HEK293T (cell line): Measurements from ENCODE around the gene SNX9.

Experiments
- CTCF ChIA-PET: fragments of 350-600 bp; formaldehyde crosslinking; extraction: SDS; loops from one replicate; lab custom pipeline; 2021; ENCODE audit warnings: antibody characterized with exemption, inconsistent platforms; lab: Yijun Ruan, JAX
- POLR2A ChIA-PET: fragments of 350-600 bp; formaldehyde crosslinking; extraction: SDS; loops from one replicate; lab custom pipeline; 2020; ENCODE audit warnings: antibody characterized with exemption, inconsistent platforms; lab: Yijun Ruan, JAX
- DNase-seq: peaks from one replicate; pipeline ENCODE4 v3.0.0; 2012; ENCODE audit warnings: mixed read lengths; ENCODE audit errors: extremely low spot score
- ARNT ChIP-seq: fragments of 450-650 bp; IDR thresholded peaks from 2 replicates; pipeline ENCODE4 v1.6.1; 2017; ENCODE audit warnings: mild to moderate bottlenecking
- BHLHE40 ChIP-seq: fragments of 450-650 bp; IDR thresholded peaks from 2 replicates; pipeline ENCODE4 v1.6.1; 2016; ENCODE audit warnings: mild to moderate bottlenecking, moderate library complexity, borderline replicate concordance
- CTBP1 ChIP-seq: fragments of 450-650 bp; IDR thresholded peaks from 2 replicates; pipeline ENCODE4 v1.6.1; 2016; ENCODE audit warnings: borderline replicate concordance
- ELF4 ChIP-seq: fragments of 450-650 bp; IDR thresholded peaks from 2 replicates; pipeline ENCODE4 v1.6.1; 2017; ENCODE audit warnings: antibody characterized with exemption
- FOXA1 ChIP-seq: fragments of 450-650 bp; IDR thresholded peaks from 2 replicates; pipeline ENCODE4 v1.6.1; 2016; ENCODE audit warnings: mild to moderate bottlenecking
- FOXK2 ChIP-seq: fragments of 450-650 bp; IDR thresholded peaks from 2 replicates; pipeline ENCODE4 v1.6.1; 2016; ENCODE audit warnings: mild to moderate bottlenecking
- FOXM1 ChIP-seq: fragments of 450-650 bp; IDR thresholded peaks from 2 replicates; pipeline ENCODE4 v1.6.1; 2017; ENCODE audit warnings: mild to moderate bottlenecking, borderline replicate concordance
- HDGF ChIP-seq: fragments of 450-650 bp; IDR thresholded peaks from 2 replicates; pipeline ENCODE4 v1.6.1; 2017; ENCODE audit warnings: antibody characterized with exemption, borderline replicate concordance
- L3MBTL2 ChIP-seq: fragments of 450-650 bp; conservative IDR thresholded peaks from 2 replicates; pipeline ENCODE4 v1.6.1; 2016; ENCODE audit warnings: mild to moderate bottlenecking
- LEF1 ChIP-seq: fragments of 450-650 bp; IDR thresholded peaks from 2 replicates; pipeline ENCODE4 v1.6.1; 2017; ENCODE audit warnings: mild to moderate bottlenecking, borderline replicate concordance
- NFRKB ChIP-seq: fragments of 450-650 bp; IDR thresholded peaks from 2 replicates; pipeline ENCODE4 v1.6.1; 2016; ENCODE audit warnings: mild to moderate bottlenecking, moderate library complexity
- SP1 ChIP-seq: fragments of 450-650 bp; IDR thresholded peaks from 2 replicates; pipeline ENCODE4 v1.6.1; 2017
- SUZ12 ChIP-seq: fragments of 450-650 bp; IDR thresholded peaks from 2 replicates; pipeline ENCODE4 v1.6.1; 2016; ENCODE audit warnings: mild to moderate bottlenecking
- TARDBP ChIP-seq: fragments of 450-650 bp; IDR thresholded peaks from 2 replicates; pipeline ENCODE4 v1.6.1; 2016
- ZNF384 ChIP-seq: fragments of 450-650 bp; IDR thresholded peaks from 2 replicates; pipeline ENCODE4 v1.6.1; 2016
- TF ChIP-seq, protein P1 (sequence below): fragments of 450-650 bp; IDR thresholded peaks from 2 replicates; pipeline ENCODE4 v1.6.1; 2016

Gene SNX9

DNA sequence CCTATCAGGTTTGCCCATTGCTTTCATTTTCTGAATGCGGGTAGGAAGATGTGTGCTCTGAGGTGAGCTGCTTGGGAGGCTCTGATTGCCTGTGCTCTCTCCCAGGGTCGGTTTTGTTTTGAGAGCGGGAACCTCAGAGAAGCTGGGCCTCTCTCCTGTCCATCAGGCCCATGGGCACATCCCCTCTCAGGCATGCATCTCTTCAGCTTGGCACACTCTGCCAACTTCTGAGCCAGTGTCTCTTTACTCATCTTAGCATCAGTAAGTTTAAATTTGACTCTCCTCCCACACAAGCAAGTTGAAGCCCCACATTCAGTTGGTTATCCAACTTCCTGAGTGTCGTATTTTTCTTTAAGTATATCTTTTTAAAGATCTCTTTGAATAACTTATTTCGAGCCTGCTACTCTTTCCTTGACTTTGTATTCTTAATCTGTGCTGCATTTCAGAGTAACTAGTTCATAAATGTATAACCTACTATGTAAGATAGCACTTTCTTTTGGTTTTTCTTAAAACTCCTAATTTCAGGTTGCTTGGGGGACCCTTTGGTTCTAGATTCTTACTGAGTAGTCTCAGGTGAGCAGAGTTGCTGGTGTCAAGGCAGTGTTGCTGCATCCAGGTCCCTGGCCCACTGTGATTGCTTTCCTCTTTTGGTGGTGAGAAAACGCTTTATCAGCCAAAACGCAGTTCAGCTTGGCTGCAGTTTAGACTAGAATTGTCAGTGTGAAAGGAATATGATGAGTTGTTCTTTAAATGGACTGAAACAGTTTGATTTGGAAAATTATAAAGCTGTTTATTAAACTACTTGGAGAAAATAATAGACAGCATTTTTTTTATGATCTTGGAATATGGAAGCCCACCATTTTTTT is 54.8 kb downstream of the SNX9 start:
- ChIA-PET CTCF (no interaction called here), POLR2A (no interaction called here)
- TF ChIP-seq, protein P1, sequence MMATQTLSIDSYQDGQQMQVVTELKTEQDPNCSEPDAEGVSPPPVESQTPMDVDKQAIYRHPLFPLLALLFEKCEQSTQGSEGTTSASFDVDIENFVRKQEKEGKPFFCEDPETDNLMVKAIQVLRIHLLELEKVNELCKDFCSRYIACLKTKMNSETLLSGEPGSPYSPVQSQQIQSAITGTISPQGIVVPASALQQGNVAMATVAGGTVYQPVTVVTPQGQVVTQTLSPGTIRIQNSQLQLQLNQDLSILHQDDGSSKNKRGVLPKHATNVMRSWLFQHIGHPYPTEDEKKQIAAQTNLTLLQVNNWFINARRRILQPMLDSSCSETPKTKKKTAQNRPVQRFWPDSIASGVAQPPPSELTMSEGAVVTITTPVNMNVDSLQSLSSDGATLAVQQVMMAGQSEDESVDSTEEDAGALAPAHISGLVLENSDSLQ = no peak
- no peak for TF ChIP-seq FOXM1
- TF ChIP-seq TARDBP = no peak
- TF ChIP-seq SP1 = no peak
- no peak for TF ChIP-seq HDGF
- TF ChIP-seq FOXA1 = no peak
- no peak for DNase-seq

DNA sequence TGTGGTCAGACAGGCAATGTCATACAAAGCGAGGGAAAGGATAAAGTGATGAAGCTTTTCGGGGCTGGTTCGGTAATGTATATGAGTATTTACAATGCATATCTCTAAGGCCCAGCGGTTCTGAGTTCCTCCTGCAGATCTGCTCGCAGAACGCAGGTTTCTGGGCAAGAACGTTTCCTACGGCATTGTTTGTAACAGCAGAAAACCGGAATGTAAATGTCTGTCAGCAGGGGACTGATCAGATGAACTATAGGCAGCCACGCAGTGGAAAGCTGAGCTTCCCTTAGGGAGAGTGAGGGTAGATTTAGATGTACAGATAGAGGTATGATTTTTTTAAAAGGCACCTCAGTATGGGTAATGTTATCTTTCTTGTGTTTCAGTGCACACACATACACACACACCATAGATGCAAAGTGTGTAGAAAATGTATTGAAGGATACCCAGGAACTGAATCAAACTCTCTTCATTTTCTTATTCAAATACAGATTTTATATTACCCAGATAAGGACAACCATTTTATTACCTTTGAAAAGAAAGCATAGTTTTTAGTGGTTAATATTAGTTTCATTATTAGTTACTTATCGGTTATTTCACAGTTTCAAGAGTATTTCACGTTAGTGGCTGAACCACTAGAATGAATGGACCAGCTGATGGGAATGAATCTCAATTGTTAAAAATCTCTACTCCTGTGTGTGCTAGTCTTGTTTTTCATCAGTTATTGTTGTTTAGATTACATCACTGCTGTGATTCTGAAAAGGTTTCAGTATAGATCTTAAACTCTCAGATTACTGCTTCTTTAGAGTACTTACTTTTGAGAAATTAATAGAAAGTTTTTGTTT is 56.2 kb downstream of the SNX9 start:
- POLR2A ChIA-PET = interaction anchor here (1.2 kb wide), 1 partner anchor 10 kb away, joined by 3 read pairs; no protein-coding TSS in a partner anchor
- CTCF ChIA-PET = interaction anchor here (1.2 kb wide), 1 partner anchor 123 kb away, joined by 3 read pairs; no protein-coding TSS in a partner anchor
- DNase-seq = no peak

DNA sequence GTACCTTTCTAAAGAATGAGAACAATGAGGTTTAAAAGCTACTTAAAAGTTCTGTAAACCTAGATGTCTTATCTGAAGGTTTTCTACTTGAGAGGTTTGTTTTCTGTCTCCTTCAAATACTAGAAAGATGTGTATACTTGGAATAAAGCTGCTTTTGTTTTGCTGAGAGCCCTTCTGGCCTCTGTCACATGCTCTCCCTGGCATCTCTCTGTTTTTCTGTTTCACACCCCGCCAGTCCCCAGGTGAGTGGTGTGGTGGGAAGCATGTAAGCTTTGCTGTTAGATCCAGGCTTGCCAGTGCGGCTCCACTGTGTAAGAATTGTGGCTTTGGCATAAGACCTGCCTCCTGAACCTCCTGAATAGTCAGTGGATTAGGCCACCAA is 56.8 kb downstream of the SNX9 start:
- no peak for DNase-seq
- POLR2A ChIA-PET = interaction anchor here (1.2 kb wide), 1 partner anchor 10 kb away, joined by 3 read pairs; no protein-coding TSS in a partner anchor
- no peak for TF ChIP-seq ELF4
- no peak for TF ChIP-seq BHLHE40
- TF ChIP-seq NFRKB = no peak
- no peak for TF ChIP-seq ZNF384
- no peak for TF ChIP-seq HDGF
- no peak for TF ChIP-seq CTBP1
- TF ChIP-seq SUZ12 = no peak
- TF ChIP-seq LEF1 = no peak
- TF ChIP-seq SP1 = no peak
- no peak for TF ChIP-seq TARDBP
- no peak for TF ChIP-seq ARNT
- TF ChIP-seq FOXA1 = no peak
- no peak for TF ChIP-seq L3MBTL2
- TF ChIP-seq FOXK2 = no peak
- TF ChIP-seq, protein P1 = no peak
- TF ChIP-seq FOXM1 = no peak
- CTCF ChIA-PET = interaction anchor here (1.2 kb wide), 1 partner anchor 124 kb away, joined by 3 read pairs; no protein-coding TSS in a partner anchor

More for the DNA sequence above, 56.2 kb downstream of the SNX9 start:
- TF ChIP-seq FOXM1 = no peak

DNA sequence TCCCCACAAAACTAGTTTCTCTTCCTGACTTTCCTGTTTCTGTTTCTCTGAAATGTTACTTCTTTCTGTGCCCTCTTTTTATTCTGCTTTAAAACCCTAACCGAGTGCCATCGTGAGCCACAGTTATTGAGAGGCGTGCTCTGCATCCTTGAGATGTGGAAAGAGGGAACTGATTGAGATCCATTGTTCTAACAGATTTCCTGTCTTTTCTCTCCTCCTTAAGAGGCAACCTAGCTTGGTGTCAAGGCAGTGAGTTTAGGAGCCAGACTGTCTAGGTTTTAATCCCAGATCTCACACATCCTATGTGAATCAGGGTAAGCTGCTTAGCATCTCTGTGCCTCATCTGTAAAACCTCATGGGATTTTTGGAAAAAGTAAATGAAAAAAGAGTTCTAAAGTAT is 57.5 kb downstream of the SNX9 start:
- DNase-seq = no peak
- TF ChIP-seq SP1 = no peak
- no peak for TF ChIP-seq ZNF384
- TF ChIP-seq CTBP1 = no peak
- no peak for TF ChIP-seq ELF4
- TF ChIP-seq SUZ12 = no peak
- no peak for TF ChIP-seq LEF1
- TF ChIP-seq BHLHE40 = no peak
- TF ChIP-seq, protein P1 = no peak
- TF ChIP-seq TARDBP = no peak
- no peak for TF ChIP-seq FOXK2
- TF ChIP-seq ARNT = no peak
- no peak for TF ChIP-seq L3MBTL2
- CTCF ChIA-PET = no interaction called here
- POLR2A ChIA-PET = no interaction called here

DNA sequence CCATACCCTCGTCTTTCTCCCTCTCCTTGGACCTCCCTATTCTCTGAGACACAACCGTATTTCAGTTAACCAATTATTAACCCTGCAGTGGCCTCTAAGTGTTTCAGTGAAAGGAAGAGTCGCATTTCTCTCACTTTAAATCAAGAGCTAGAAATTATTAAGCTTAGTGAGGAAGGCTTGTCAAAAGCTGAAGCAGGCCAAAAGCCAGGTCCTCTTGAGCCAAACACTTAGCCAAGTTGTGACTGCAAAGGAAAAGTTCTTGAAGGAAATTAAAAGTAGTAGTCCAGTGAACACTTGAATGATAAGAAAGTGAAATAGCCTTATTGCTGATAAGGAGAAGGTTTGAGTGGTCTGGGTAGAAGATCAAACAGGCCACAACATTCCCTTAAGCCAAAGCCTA is 58.3 kb downstream of the SNX9 start:
- no peak for TF ChIP-seq SUZ12
- TF ChIP-seq TARDBP = no peak
- no peak for TF ChIP-seq ELF4
- no peak for TF ChIP-seq FOXM1
- no peak for DNase-seq
- ChIA-PET POLR2A (no interaction called here), CTCF (interaction anchor here (0.6 kb wide), 1 partner anchor 13 kb away, joined by 3 read pairs; no protein-coding TSS in a partner anchor)

DNA sequence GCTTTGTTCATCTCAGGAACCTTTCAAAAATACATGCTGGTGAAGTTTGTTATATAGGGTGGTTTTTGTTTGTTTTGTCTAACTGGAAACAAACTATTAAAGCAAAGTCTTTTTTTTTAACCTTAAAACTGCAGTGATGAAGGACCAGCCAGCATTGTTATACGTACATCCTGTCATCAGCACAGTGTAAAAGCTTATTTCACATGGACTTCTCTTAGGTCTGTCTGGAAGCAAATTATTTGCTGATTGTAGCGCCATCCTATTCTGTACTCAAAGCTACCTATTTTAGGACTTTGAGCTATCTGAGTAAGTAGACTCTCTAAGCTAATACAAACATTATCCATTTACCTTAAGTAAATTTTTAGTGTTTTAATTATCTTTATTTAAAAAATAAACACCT is 61.7 kb downstream of the SNX9 start:
- no peak for TF ChIP-seq FOXM1
- no peak for TF ChIP-seq CTBP1
- TF ChIP-seq HDGF = no peak
- no peak for TF ChIP-seq FOXA1
- TF ChIP-seq ELF4 = no peak
- TF ChIP-seq NFRKB = no peak
- no peak for TF ChIP-seq L3MBTL2
- no peak for TF ChIP-seq ZNF384
- no peak for TF ChIP-seq FOXK2
- no peak for TF ChIP-seq ARNT
- no peak for TF ChIP-seq BHLHE40
- TF ChIP-seq, protein P1 = no peak
- TF ChIP-seq SUZ12 = no peak
- no peak for TF ChIP-seq SP1
- no peak for TF ChIP-seq TARDBP
- POLR2A ChIA-PET = no interaction called here
- CTCF ChIA-PET = no interaction called here
- no peak for DNase-seq
